CD14-positive monocyte (primary cell): ENCODE data around the gene ANGEL2. TPM values are rescaled to one million over a fixed set of nuclear protein-coding genes. Genes with fewer than 3 reads are reported as not detected.

Source experiments
- DNase-seq, 3 donors: peaks; one replicate each; pipeline ENCODE4 v3.0.0-alpha.2; 2011 to 2022
- H2AFZ ChIP-seq: 2 replicates; pipeline ENCODE4 v1.6.0; 2012; ENCODE audit warnings: mild to moderate bottlenecking, low read depth, low read length, inconsistent platforms; ENCODE audit not compliant: insufficient read depth, poor library complexity, severe bottlenecking
- H3K27ac ChIP-seq, 2 donors: 1 replicate in 1 of 2; 2 replicates in 1 of 2; pipeline ENCODE4 v1.5.1; 2012 to 2013; ENCODE audit warnings: low read length in 2 of 2, control low read depth in 1 of 2, inconsistent platforms in 1 of 2, low read depth in 1 of 2, mild to moderate bottlenecking in 1 of 2
- H3K27me3 ChIP-seq, 2 donors: one replicate each; pipeline versions ENCODE4 v1.6.0 to v1.6.1; 2011 to 2013; ENCODE audit warnings: low read length in 2 of 2; ENCODE audit not compliant: control insufficient read depth in 2 of 2, insufficient read depth in 2 of 2
- H3K36me3 ChIP-seq, 2 donors: replicated peaks in 1 of 2; 1 replicate in 1 of 2; 2 replicates in 1 of 2; pipeline versions ENCODE4 v1.5.1 to v1.6.1; 2012 to 2013; ENCODE audit warnings: low read length in 2 of 2, control low read depth in 1 of 2, inconsistent platforms in 1 of 2, mild to moderate bottlenecking in 1 of 2; ENCODE audit not compliant: insufficient read depth in 2 of 2, control insufficient read depth in 1 of 2
- H3K4me1 ChIP-seq, 2 donors: 1 replicate in 1 of 2; 2 replicates in 1 of 2; pipeline versions ENCODE4 v1.5.1 to v1.6.1; 2012 to 2013; ENCODE audit warnings: low read length in 2 of 2, control low read depth in 1 of 2, inconsistent platforms in 1 of 2, mild to moderate bottlenecking in 1 of 2, moderate library complexity in 1 of 2; ENCODE audit not compliant: insufficient read depth in 2 of 2, control insufficient read depth in 1 of 2
- H3K4me2 ChIP-seq: replicated peaks from 2 replicates; pipeline ENCODE3; 2012; ENCODE audit warnings: low read length, moderate library complexity, mild to moderate bottlenecking; ENCODE audit not compliant: poor library complexity, severe bottlenecking; ENCODE audit errors: extremely low read depth
- H3K4me3 ChIP-seq, 3 experiments: fragments of 200-600 bp in 1 of 3; sonication (generic) in 1 of 3; replicated peaks in 1 of 3; 1 replicate in 2 of 3; 2 replicates in 1 of 3; pipeline ENCODE4 v1.5.1; 2011 to 2013; ENCODE audit warnings: low read length in 3 of 3, mild to moderate bottlenecking in 3 of 3, control low read depth in 2 of 3, low read depth in 2 of 3, inconsistent platforms in 1 of 3, moderate library complexity in 1 of 3
- H3K79me2 ChIP-seq: 2 replicates; pipeline ENCODE4 v1.6.0; 2012; ENCODE audit warnings: mild to moderate bottlenecking, control low read depth, inconsistent platforms, low read length, moderate library complexity; ENCODE audit not compliant: insufficient read depth
- H3K9ac ChIP-seq: 2 replicates; pipeline ENCODE4 v1.6.0; 2017; ENCODE audit warnings: low read length, mild to moderate bottlenecking; ENCODE audit not compliant: insufficient read depth, poor library complexity, severe bottlenecking
- H3K9me3 ChIP-seq, 2 donors: replicated peaks in 1 of 2; 1 replicate in 1 of 2; 2 replicates in 1 of 2; pipeline versions ENCODE4 v1.5.1 to v1.6.1; 2012 to 2013; ENCODE audit warnings: low read length in 2 of 2, control low read depth in 1 of 2; ENCODE audit not compliant: control insufficient read depth in 1 of 2, insufficient read depth in 1 of 2
- H4K20me1 ChIP-seq: 2 replicates; pipeline ENCODE4 v1.6.0; 2012; ENCODE audit warnings: mild to moderate bottlenecking, low read length, control low read depth, moderate library complexity; ENCODE audit not compliant: insufficient read depth
- H3K27ac Mint-ChIP-seq, 7 donors: one replicate each; pipeline ENCODE4 v1.8.0; 2020; ENCODE audit warnings: mild to moderate bottlenecking in 7 of 7, mixed read lengths in 7 of 7, moderate library complexity in 6 of 7, inconsistent platforms in 2 of 7
- H3K27me3 Mint-ChIP-seq, 3 donors: one replicate each; pipeline ENCODE4 v1.8.0; 2021 to 2022; ENCODE audit warnings: low read depth in 3 of 3, mild to moderate bottlenecking in 3 of 3, mixed read lengths in 3 of 3, moderate library complexity in 3 of 3, inconsistent platforms in 1 of 3
- H3K36me3 Mint-ChIP-seq, 2 donors: one replicate each; pipeline ENCODE4 v1.8.0; 2020; ENCODE audit warnings: mixed read lengths in 2 of 2, inconsistent platforms in 1 of 2, mild to moderate bottlenecking in 1 of 2
- H3K4me1 Mint-ChIP-seq: one replicate; pipeline ENCODE4 v1.8.0; 2020; ENCODE audit warnings: mild to moderate bottlenecking, mixed read lengths
- H3K4me3 Mint-ChIP-seq, 2 donors: one replicate each; pipeline ENCODE4 v1.8.0; 2020; ENCODE audit warnings: mild to moderate bottlenecking in 2 of 2, mixed read lengths in 2 of 2, moderate library complexity in 1 of 2
- H3K9me3 Mint-ChIP-seq, 7 donors: one replicate each; pipeline ENCODE4 v1.8.0; 2020 to 2022; ENCODE audit warnings: mixed read lengths in 7 of 7, mild to moderate bottlenecking in 6 of 7, moderate library complexity in 6 of 7, inconsistent platforms in 2 of 7
- CTCF ChIP-seq: fragments of 200-600 bp; IDR thresholded peaks from one replicate; pipeline ENCODE4 v1.8.0; 2022; ENCODE audit warnings: antibody characterized with exemption, mild to moderate bottlenecking
- WGBS: methylation state at CpG from one replicate; pipeline ENCODE4 v1.1.5; 2013; ENCODE audit warnings: missing lambda C conversion rate; ENCODE audit not compliant: insufficient coverage; 5-methylcytosine and 5-hydroxymethylcytosine counted together
- intact Hi-C, 2 donors: fragments of 100-400 bp; cut with micrococcal nuclease; formaldehyde crosslinking; loops; one replicate each; pipeline versions ENCODE4 v1.15.0 to v1.15.1; 2023
- polyA plus RNA-seq, 3 donors: library from polyadenylated mRNA; depleted of rRNA in 1 of 3; unstranded in 2 of 3; stranded (reverse) in 1 of 3; fragments of 300-500 nt in 2 of 3; fragments of >200 nt in 1 of 3; fragmentation: Illumina TruSeq in 2 of 3; gene quantifications; 1 replicate in 2 of 3; 2 replicates in 1 of 3; pipeline ENCODE4 v1.2.3, GENCODE V29; 2012 to 2021

Gene ANGEL2
- polyA plus RNA-seq, 3 donors = 17.5 to 29.0 (median 18.3) TPM

GRCh38 chr1:213008564-213008963 lies 7.1 kb downstream of the ANGEL2 start:
- peaks cover 39% of the 10 kb centered on the region for H3K79me2 ChIP-seq
- H3K4me3 ChIP-seq = no peak overlapping the region
- H3K27me3 ChIP-seq = no peaks in the 10 kb centered on the region
- Mint-ChIP-seq H3K4me3 (no peak overlapping the region), H3K27me3 (no peaks in the 10 kb centered on the region), H3K36me3 (peaks cover 72 to 90% of the 10 kb centered on the region in 2 donors), H3K9me3 (peaks cover 0 to 4% (median 0%) of the 10 kb centered on the region in 7 donors), H3K4me1 (peaks cover 3% of the 10 kb centered on the region), H3K27ac (no peak overlapping the region)
- no peak for DNase-seq
- H3K27ac ChIP-seq = no peak overlapping the region
- H3K4me2 ChIP-seq = no peak overlapping the region
- intact Hi-C loops = no loop called here
- H2AFZ ChIP-seq = no peak overlapping the region
- H3K4me1 ChIP-seq = no peaks in the 10 kb centered on the region
- WGBS = no CpG with 5 or more reads among the region's 2 CpGs
- no peaks in the 10 kb centered on the region for H3K9me3 ChIP-seq
- TF ChIP-seq CTCF = no peak
- peaks cover 54 to 93% of the 10 kb centered on the region in 2 donors for H3K36me3 ChIP-seq
- H3K9ac ChIP-seq = no peak overlapping the region
- H4K20me1 ChIP-seq = peaks cover 24% of the 10 kb centered on the region

- no CpG with 5 or more reads among the region's 3 CpGs for WGBS
These were observed 12.4 kb downstream of the ANGEL2 start for GRCh38 chr1:213003256-213003655.

More at GRCh38 chr1:213003256-213003655, 12.4 kb downstream of the ANGEL2 start:
- no peak overlapping the region for H3K4me3 ChIP-seq
- no peak overlapping the region for H3K4me3 Mint-ChIP-seq
- no peak for DNase-seq
- H3K27ac ChIP-seq = no peak overlapping the region
- H2AFZ ChIP-seq = no peak overlapping the region
- H3K4me1 ChIP-seq = no peaks in the 10 kb centered on the region
- no peaks in the 10 kb centered on the region for H3K27me3 Mint-ChIP-seq
- no peak for TF ChIP-seq CTCF
- no peak overlapping the region for H3K4me2 ChIP-seq
- no peaks in the 10 kb centered on the region for H3K79me2 ChIP-seq
- peaks cover 68 to 86% of the 10 kb centered on the region in 2 donors for H3K36me3 Mint-ChIP-seq
- H3K36me3 ChIP-seq = peaks cover 76 to 94% of the 10 kb centered on the region in 2 donors
- H3K4me1 Mint-ChIP-seq = no peaks in the 10 kb centered on the region
- H3K27ac Mint-ChIP-seq = no peak overlapping the region
- no peak overlapping the region for H3K9ac ChIP-seq
- no peaks in the 10 kb centered on the region for H3K27me3 ChIP-seq
- intact Hi-C loops = no loop called here
- H4K20me1 ChIP-seq = peaks cover 2% of the 10 kb centered on the region
- H3K9me3 ChIP-seq = no peaks in the 10 kb centered on the region
- no peaks in the 10 kb centered on the region for H3K9me3 Mint-ChIP-seq
